D721Med (cell line): Measurements from ENCODE around the gene MYCBP.

ENCODE experiments used
- DNase-seq: peaks from one replicate; pipeline ENCODE4 v3.0.0; 2011; ENCODE audit warnings: low spot score; ENCODE audit not compliant: insufficient read length
- FAIRE-seq: peaks from 2 replicates; lab custom pipeline; 2011; peaks lifted over from hg19 to GRCh38; lab: Jason Lieb, UNC
- CTCF ChIP-seq: IDR thresholded peaks from 2 replicates; pipeline ENCODE4 v1.5.1; 2012; ENCODE audit warnings: mild to moderate bottlenecking, control low read depth; ENCODE audit not compliant: insufficient read depth; ENCODE audit errors: missing control alignments

MYCBP gene

GRCh38 chr1:38834221-38834782, 38.8 kb downstream of the MYCBP start:
- no peak for TF ChIP-seq CTCF
- FAIRE-seq: no peak

GRCh38 chr1:38833146-38833545, 40.0 kb downstream of the MYCBP start:
- no peak for FAIRE-seq
- TF ChIP-seq CTCF: no peak
- no peak for DNase-seq

More at GRCh38 chr1:38834221-38834782, 38.8 kb downstream of the MYCBP start:
- no peak for DNase-seq

- FAIRE-seq (no peak), DNase-seq (no peak)
- TF ChIP-seq CTCF: no peak
These were observed 40.8 kb downstream of the MYCBP start for GRCh38 chr1:38832370-38832734.

GRCh38 chr1:38831731-38832369, 41.3 kb downstream of the MYCBP start:
- DNase-seq (no peak), FAIRE-seq (no peak)
- no peak for TF ChIP-seq CTCF

- no peak for FAIRE-seq
- DNase-seq: no peak
- no peak for TF ChIP-seq CTCF
These were observed 43.8 kb downstream of the MYCBP start for GRCh38 chr1:38829368-38829767.

- FAIRE-seq: no peak
- no peak for DNase-seq
- TF ChIP-seq CTCF: no peak
These were observed 45.8 kb downstream of the MYCBP start for GRCh38 chr1:38827318-38827717.

- DNase-seq (no peak), FAIRE-seq (no peak)
- no peak for TF ChIP-seq CTCF
These were observed 46.3 kb downstream of the MYCBP start for GRCh38 chr1:38826886-38827285.
